Activated B cell treated with CpG ODN at 0.5 μM for 24 hours (primary cell): ENCODE data around the gene HDAC10. TPM values are rescaled to one million over a fixed set of nuclear protein-coding genes. Genes with fewer than 3 reads are reported as not detected.

Experiments used
- ATAC-seq: fragments of 200-7000 bp; cut with Tn5 transposase; one replicate; pipeline ENCODE4 v1.10.0; 2021; ENCODE audit warnings: low read depth, mild to moderate bottlenecking, moderate library complexity
- CTCF ChIA-PET: fragments of 350-600 bp; sonication (Branson Sonifier 250); formaldehyde crosslinking; loops from one replicate; lab custom pipeline; 2021; ENCODE audit warnings: antibody characterized with exemption; lab: Charles Lee
- POLR2A ChIA-PET: fragments of 350-600 bp; sonication (Branson Sonifier 250); formaldehyde crosslinking; loops from one replicate; lab custom pipeline; 2021; ENCODE audit warnings: antibody characterized with exemption; lab: Charles Lee
- DNase-seq: peaks from one replicate; pipeline ENCODE4 v3.0.0; 2022
- H3K27ac Mint-ChIP-seq: one replicate; pipeline ENCODE4 v1.8.0; 2020; ENCODE audit warnings: mixed read lengths
- H3K27me3 Mint-ChIP-seq: one replicate; pipeline ENCODE4 v1.8.0; 2021; ENCODE audit warnings: mixed read lengths
- H3K36me3 Mint-ChIP-seq: one replicate; pipeline ENCODE4 v1.8.0; 2021; ENCODE audit warnings: low read depth, mixed read lengths
- H3K4me1 Mint-ChIP-seq: one replicate; pipeline ENCODE4 v1.8.0; 2021; ENCODE audit warnings: mixed read lengths
- H3K4me3 Mint-ChIP-seq: one replicate; pipeline ENCODE4 v1.8.0; 2020; ENCODE audit warnings: mild to moderate bottlenecking, mixed read lengths
- H3K9me3 Mint-ChIP-seq: one replicate; pipeline ENCODE4 v1.8.0; 2020; ENCODE audit warnings: mixed read lengths
- intact Hi-C: fragments of 100-400 bp; cut with micrococcal nuclease; formaldehyde crosslinking; loops from one replicate; pipeline ENCODE4 v1.15.1; 2024
- total RNA-seq: library from RNA; stranded (reverse); gene quantifications from 2 replicates; pipeline ENCODE4 v1.2.3, GENCODE V29; 2022
- TF ChIP-seq, protein P1 (sequence below): fragments of 200-600 bp; IDR thresholded peaks from one replicate; pipeline ENCODE4 v1.8.0; 2022; ENCODE audit warnings: antibody characterized with exemption, mild to moderate bottlenecking

Gene HDAC10
- total RNA-seq, 1 donor from 2014 or later, result 68.2 TPM

DNA sequence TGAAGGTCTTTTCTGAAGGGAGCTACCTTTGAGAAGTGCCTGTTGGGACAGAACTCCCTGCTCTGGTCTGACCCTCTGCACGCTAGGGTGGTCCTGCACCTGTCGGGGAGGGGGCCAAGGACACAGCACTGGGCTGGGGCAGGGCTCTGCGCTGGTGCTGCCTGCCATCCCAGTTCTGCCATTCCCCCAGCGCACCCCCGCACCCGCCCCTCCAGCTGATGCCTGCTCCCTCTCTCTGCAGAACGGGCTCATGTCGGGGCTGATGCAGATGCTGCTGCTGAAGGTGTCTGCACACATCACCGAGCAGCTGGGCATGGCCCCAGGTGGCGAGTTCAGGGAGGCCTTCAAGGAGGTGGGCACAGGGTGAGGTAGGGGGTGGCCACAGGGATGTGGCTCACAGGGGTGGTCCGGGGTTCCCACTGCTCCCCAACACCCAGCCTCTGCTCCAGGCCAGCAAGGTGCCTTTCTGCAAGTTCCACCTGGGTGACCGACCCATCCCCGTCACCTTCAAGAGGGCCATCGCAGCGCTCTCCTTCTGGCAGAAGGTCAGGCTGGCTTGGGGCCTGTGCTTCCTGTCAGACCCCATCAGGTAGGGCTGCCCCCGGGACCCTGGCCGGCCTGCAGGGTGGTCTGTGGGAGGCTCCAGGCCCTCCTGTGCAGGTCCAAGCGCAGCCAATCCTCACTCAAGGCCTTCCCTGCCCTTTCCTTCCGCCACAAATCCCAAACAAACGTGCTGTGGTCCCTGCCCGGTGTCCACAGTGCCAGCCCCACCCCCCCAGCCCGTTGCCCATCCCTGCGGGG is 53.9 kb downstream of the HDAC10 start:
- Mint-ChIP-seq H3K4me3 (no peak overlapping the region), H3K27ac (no peak overlapping the region), H3K27me3 (no peaks in the 10 kb centered on the region), H3K36me3 (peaks cover 24% of the 10 kb centered on the region), H3K4me1 (peaks cover 46% of the 10 kb centered on the region), H3K9me3 (no peaks in the 10 kb centered on the region)
- TF ChIP-seq, protein P1, sequence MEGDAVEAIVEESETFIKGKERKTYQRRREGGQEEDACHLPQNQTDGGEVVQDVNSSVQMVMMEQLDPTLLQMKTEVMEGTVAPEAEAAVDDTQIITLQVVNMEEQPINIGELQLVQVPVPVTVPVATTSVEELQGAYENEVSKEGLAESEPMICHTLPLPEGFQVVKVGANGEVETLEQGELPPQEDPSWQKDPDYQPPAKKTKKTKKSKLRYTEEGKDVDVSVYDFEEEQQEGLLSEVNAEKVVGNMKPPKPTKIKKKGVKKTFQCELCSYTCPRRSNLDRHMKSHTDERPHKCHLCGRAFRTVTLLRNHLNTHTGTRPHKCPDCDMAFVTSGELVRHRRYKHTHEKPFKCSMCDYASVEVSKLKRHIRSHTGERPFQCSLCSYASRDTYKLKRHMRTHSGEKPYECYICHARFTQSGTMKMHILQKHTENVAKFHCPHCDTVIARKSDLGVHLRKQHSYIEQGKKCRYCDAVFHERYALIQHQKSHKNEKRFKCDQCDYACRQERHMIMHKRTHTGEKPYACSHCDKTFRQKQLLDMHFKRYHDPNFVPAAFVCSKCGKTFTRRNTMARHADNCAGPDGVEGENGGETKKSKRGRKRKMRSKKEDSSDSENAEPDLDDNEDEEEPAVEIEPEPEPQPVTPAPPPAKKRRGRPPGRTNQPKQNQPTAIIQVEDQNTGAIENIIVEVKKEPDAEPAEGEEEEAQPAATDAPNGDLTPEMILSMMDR, result no peak
- ATAC-seq (no peak), DNase-seq (no peak)
- intact Hi-C loops, result no loop called here
- CTCF ChIA-PET, result no interaction called here
- POLR2A ChIA-PET, result interaction anchor here (0.7 to 4.2 kb wide), 4 partner anchors 10 to 118 kb away, joined by 3 to 20 read pairs (median 5); no protein-coding TSS in a partner anchor

DNA sequence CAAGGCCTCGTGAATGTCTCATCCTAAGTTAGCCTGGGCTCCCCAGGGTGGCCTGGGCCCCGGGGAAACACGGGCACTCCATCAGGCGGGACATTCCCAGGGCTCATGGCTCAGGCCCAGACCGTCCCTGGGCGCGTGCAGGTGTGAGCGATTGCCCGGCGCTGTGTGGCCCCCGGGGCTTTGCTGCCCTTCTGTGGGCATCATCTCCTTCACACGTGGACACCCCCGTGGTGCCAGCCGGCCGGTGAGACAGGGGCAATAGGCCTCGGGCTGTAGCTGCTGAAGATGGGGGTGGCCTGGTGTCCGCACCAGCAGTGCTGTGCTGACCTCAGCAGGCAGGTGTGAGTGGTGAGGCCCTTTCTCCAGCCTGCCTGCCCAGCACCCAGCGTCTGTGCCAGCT is 54.8 kb downstream of the HDAC10 start:
- ATAC-seq, result no peak
- Mint-ChIP-seq H3K9me3 (no peaks in the 10 kb centered on the region), H3K27me3 (no peaks in the 10 kb centered on the region), H3K27ac (no peak overlapping the region), H3K4me3 (no peak overlapping the region), H3K36me3 (peaks cover 24% of the 10 kb centered on the region), H3K4me1 (peaks cover 50% of the 10 kb centered on the region)
- no peak for DNase-seq
- TF ChIP-seq, protein P1, result no peak
- intact Hi-C loops, result no loop called here
- ChIA-PET CTCF (no interaction called here), POLR2A (interaction anchor here (0.7 to 4.2 kb wide), 3 partner anchors 10 to 119 kb away, joined by 3 to 20 read pairs (median 4); no protein-coding TSS in a partner anchor)

Other genes with a start within 250 kb of the HDAC10 start
- 0.15 and 0.31 TPM in 2 replicates for gene IL17REL, start 238.5 kb downstream of the HDAC10 start, total RNA-seq
- not detected in 2 replicates for gene TTLL8, start 193.0 kb downstream of the HDAC10 start, total RNA-seq
- not detected in 2 replicates for gene MLC1, start 165.8 kb downstream of the HDAC10 start, total RNA-seq
- gene MOV10L1, start 161.3 kb downstream of the HDAC10 start, total RNA-seq, result not detected in 2 replicates
- gene PANX2, start 80.5 kb downstream of the HDAC10 start, total RNA-seq, result 0.27 and 0.44 TPM in 2 replicates
- gene TRABD, start 65.4 kb downstream of the HDAC10 start, total RNA-seq, result 80.6 and 86.4 TPM in 2 replicates
- 33.9 and 39.0 TPM in 2 replicates for gene SELENOO, start 50.3 kb downstream of the HDAC10 start, total RNA-seq
- gene TUBGCP6, start 6.2 kb downstream of the HDAC10 start, total RNA-seq, result 87.5 and 103 TPM in 2 replicates
- gene MAPK12, start 10.4 kb upstream of the HDAC10 start, total RNA-seq, result 4.1 and 4.4 TPM in 2 replicates
- gene MAPK11, start 19.1 kb upstream of the HDAC10 start, total RNA-seq, result 10.7 and 11.3 TPM in 2 replicates
- 18.6 and 20.6 TPM in 2 replicates for gene PLXNB2, start 56.4 kb upstream of the HDAC10 start, total RNA-seq
- gene DENND6B, start 75.7 kb upstream of the HDAC10 start, total RNA-seq, result 3.2 and 5.2 TPM in 2 replicates
- 64.0 and 77.3 TPM in 2 replicates for gene PPP6R2, start 92.1 kb upstream of the HDAC10 start, total RNA-seq
- gene SBF1, start 223.8 kb upstream of the HDAC10 start, total RNA-seq, result 114 and 144 TPM in 2 replicates
- 5.1 and 5.2 TPM in 2 replicates for gene ADM2, start 230.3 kb upstream of the HDAC10 start, total RNA-seq
- gene MIOX, start 235.6 kb upstream of the HDAC10 start, total RNA-seq, result 0.15 and 0.22 TPM in 2 replicates